ENCODE results near the gene CYP46A1.

CYP46A1 gene

DNA sequence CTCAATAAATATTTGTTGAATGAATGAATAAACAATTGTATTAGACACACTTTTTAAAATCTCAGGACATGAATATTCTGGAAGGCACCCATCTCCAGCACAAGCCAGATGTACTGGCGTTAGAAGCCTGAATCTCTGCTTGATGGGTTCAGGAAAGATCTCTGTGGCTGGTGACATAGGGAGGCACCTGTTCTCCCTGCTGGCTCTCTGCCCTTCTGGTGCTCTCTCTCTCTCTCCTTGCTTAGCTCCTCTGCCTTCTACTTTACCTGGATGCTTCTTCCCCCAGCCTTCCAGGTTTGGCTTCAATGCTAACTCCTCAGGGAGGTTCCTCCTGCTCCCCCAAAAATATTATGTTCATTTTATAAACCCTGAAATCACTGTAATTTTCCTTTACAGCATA is 1.5 kb downstream of the CYP46A1 start:
- TF ChIP-seq SCRT2 (tag by site-specific recombination; IDR thresholded peaks at IDR 0.05) (peak; percentile 40; the same call in 1 of the 2 replicates), ZNF366 (tag by site-specific recombination; conservative IDR thresholded peaks at IDR 0.05) (no peak)
- H3K4me1 ChIP-seq (ENCODE audit: control insufficient read depth, insufficient read depth, low read length) = no peaks in the 10 kb centered on the region
- ChIA-PET POLR2A (no interaction called here), CTCF (interaction anchor here (0.6 to 1.3 kb wide), 2 partner anchors 11 to 263 kb away, joined by 3 to 8 read pairs; no protein-coding TSS in a partner anchor)
- no peak overlapping the region for H3K4me3 ChIP-seq (ENCODE audit: low read depth, low read length)
- H3K27ac ChIP-seq (ENCODE audit: extremely low read depth, low read depth, low read length) = no peak overlapping the region
- H3K36me3 ChIP-seq (ENCODE audit: control insufficient read depth in 2 of 2, insufficient read depth in 1 of 2, low read length in 2 of 2) = no peaks in the 10 kb centered on the region
- H3K9me3 ChIP-seq (ENCODE audit: control insufficient read depth, insufficient read depth, low read depth, low read length) = no peaks in the 10 kb centered on the region

DNA sequence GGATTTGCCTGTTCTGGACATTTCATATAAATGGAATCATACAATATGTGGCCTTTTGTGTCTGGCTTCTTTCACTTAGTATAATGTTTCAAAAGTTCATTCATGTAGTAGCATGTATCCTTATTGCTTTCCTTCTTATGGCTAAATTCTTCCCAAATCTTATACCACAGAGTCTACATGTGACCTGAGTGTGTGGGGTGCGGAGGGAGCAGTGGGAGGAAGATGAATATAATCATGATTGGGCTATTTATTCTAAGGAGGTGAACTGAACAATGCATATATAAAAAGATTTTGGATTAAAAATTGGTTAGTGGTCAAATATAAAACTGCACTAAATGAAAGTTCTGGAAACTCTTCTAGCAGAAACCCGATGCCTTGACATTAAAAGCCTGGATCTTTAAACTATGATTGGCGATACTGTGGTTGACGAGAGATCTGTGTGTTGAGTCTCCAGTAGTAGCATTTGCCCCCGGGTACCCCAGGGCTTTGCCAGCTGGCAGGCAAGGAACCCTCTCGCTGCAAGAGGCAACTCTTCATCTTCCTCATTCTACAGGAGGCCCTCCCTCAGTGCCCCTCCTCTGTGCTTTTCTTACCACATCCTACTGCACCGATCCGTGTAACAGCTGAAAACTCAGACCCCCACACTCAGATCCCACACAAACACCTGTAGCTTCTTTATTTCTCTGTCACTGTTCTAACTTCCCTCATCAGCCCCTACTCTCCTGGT is 2.6 kb downstream of the CYP46A1 start:
- no peaks in the 10 kb centered on the region for H3K4me1 ChIP-seq (ENCODE audit: control insufficient read depth, insufficient read depth, low read length)
- ChIA-PET CTCF (interaction anchor here (0.6 to 2.8 kb wide), 6 partner anchors 7 to 212 kb away, joined by 3 to 11 read pairs (median 4); no protein-coding TSS in a partner anchor), POLR2A (no interaction called here)

DNA sequence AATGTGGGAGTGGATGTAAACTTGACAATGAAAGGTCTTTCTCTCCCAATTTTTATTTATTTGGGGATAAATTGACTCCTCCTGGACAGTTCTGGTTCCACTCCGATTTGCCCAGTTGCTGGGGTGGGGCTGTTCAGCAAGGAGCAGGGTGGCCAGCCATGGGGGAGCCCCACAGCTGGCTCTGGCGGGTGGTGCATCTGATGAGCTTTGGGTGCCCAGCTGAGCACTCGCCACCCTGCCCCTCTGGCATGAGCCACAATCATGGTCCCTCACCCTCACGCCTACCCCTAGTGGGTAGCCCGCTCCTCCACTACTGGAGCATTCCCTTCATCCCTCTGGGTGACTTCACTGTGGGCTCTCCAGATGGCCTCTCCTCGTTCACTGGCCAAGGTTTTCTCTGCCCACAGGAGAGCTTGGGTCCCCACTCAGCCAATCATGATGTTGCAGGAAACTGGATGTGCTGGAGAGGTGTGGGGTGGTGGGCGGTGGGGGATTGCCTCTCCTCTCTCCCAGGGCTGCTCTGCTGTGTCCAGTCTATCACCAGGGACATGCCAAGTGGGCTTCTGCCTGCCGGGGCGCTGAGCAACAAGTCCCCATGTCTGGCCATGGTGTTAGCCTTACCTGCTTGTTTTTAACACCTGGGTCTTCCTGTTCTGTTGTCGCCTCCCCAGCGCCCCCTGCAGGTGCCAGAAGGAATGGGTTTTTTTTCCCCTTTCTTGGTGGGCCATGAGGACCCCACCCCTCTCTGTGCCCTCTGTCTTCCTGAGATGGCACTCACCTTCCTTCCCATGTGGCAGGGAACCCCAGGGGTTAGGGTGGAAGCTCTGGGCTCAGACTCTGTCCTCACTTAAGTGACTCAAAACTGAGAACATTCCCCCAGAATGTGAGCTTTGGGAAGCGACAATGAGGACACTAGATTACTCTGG is 3.4 kb downstream of the CYP46A1 start:
- H3K27ac ChIP-seq (ENCODE audit: extremely low read depth, low read depth, low read length) = no peak overlapping the region
- H3K4me3 ChIP-seq (ENCODE audit: low read depth, low read length) = no peak overlapping the region
- no peaks in the 10 kb centered on the region for H3K9me3 ChIP-seq (ENCODE audit: control insufficient read depth, insufficient read depth, low read depth, low read length)
- no peak for TF ChIP-seq GLIS1 (tag by site-specific recombination; IDR thresholded peaks at IDR 0.05)
- no peak for TF ChIP-seq SP2 (tag by site-specific recombination; IDR thresholded peaks at IDR 0.05)
- peak; percentile 41 for TF ChIP-seq ZFHX2 (tag by site-specific recombination; conservative IDR thresholded peaks at IDR 0.05)
- TF ChIP-seq REPIN1 (tag by site-specific recombination; IDR thresholded peaks at IDR 0.05; ENCODE audit: low read depth) = no peak
- TF ChIP-seq, protein P1, sequence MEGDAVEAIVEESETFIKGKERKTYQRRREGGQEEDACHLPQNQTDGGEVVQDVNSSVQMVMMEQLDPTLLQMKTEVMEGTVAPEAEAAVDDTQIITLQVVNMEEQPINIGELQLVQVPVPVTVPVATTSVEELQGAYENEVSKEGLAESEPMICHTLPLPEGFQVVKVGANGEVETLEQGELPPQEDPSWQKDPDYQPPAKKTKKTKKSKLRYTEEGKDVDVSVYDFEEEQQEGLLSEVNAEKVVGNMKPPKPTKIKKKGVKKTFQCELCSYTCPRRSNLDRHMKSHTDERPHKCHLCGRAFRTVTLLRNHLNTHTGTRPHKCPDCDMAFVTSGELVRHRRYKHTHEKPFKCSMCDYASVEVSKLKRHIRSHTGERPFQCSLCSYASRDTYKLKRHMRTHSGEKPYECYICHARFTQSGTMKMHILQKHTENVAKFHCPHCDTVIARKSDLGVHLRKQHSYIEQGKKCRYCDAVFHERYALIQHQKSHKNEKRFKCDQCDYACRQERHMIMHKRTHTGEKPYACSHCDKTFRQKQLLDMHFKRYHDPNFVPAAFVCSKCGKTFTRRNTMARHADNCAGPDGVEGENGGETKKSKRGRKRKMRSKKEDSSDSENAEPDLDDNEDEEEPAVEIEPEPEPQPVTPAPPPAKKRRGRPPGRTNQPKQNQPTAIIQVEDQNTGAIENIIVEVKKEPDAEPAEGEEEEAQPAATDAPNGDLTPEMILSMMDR (tag by site-specific recombination; IDR thresholded peaks at IDR 0.05) = peak; percentile 64
- no peak for TF ChIP-seq ZFP41 (tag by site-specific recombination; IDR thresholded peaks at IDR 0.05; ENCODE audit: borderline replicate concordance)
- TF ChIP-seq ZNF423 (tag by site-specific recombination; IDR thresholded peaks at IDR 0.05) = no peak
- TF ChIP-seq EGR2 (tag by site-specific recombination; IDR thresholded peaks at IDR 0.05; ENCODE audit: low read depth) = peak; percentile 21; the same call in 1 of the 2 replicates
- TF ChIP-seq KLF16 (tag by site-specific recombination; IDR thresholded peaks at IDR 0.05) = no peak
- peak; percentile 26; the same call in 1 of the 2 replicates for TF ChIP-seq GLIS2 (tag by site-specific recombination; IDR thresholded peaks at IDR 0.05)
- H3K4me1 ChIP-seq (ENCODE audit: control insufficient read depth, insufficient read depth, low read length) = no peaks in the 10 kb centered on the region
- CTCF ChIA-PET = interaction anchor here (0.5 to 3.4 kb wide), 21 partner anchors 8 to 482 kb away, joined by 3 to 11 read pairs (median 3); no protein-coding TSS in a partner anchor
- H3K36me3 ChIP-seq (ENCODE audit: control insufficient read depth in 2 of 2, insufficient read depth in 1 of 2, low read length in 2 of 2) = no peaks in the 10 kb centered on the region
- POLR2A ChIA-PET = no interaction called here

More for the DNA sequence above, 2.6 kb downstream of the CYP46A1 start:
- no peaks in the 10 kb centered on the region for H3K9me3 ChIP-seq (ENCODE audit: control insufficient read depth, insufficient read depth, low read depth, low read length)
- H3K27ac ChIP-seq (ENCODE audit: extremely low read depth, low read depth, low read length) = no peak overlapping the region
- no peak overlapping the region for H3K4me3 ChIP-seq (ENCODE audit: low read depth, low read length)
- H3K36me3 ChIP-seq (ENCODE audit: control insufficient read depth in 2 of 2, insufficient read depth in 1 of 2, low read length in 2 of 2) = no peaks in the 10 kb centered on the region
- TF ChIP-seq, protein P2, sequence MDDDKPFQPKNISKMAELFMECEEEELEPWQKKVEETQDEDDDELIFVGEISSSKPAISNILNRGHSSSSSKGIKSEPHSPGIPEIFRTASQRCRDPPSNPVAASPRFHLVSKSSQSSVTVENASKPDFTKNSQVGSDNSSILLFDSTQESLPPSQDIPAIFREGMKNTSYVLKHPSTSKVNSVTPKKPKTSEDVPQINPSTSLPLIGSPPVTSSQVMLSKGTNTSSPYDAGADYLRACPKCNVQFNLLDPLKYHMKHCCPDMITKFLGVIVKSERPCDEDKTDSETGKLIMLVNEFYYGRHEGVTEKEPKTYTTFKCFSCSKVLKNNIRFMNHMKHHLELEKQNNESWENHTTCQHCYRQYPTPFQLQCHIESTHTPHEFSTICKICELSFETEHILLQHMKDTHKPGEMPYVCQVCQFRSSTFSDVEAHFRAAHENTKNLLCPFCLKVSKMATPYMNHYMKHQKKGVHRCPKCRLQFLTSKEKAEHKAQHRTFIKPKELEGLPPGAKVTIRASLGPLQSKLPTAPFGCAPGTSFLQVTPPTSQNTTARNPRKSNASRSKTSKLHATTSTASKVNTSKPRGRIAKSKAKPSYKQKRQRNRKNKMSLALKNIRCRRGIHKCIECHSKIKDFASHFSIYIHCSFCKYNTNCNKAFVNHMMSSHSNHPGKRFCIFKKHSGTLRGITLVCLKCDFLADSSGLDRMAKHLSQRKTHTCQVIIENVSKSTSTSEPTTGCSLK (tag by site-specific recombination; IDR thresholded peaks at IDR 0.05) = no peak
- TF ChIP-seq SCRT1 (tag by site-specific recombination; IDR thresholded peaks at IDR 0.05; ENCODE audit: borderline replicate concordance) = peak; percentile 40; the same call in 1 of the 2 replicates
- TF ChIP-seq ZNF223 (tag by site-specific recombination; IDR thresholded peaks at IDR 0.05) = no peak
- TF ChIP-seq SCRT2 (tag by site-specific recombination; IDR thresholded peaks at IDR 0.05) = peak; percentile 77
